Measurements from ENCODE around the gene MRPL32.

Gene MRPL32

GRCh38 chr7:42925630-42926029, 6.5 kb upstream of the MRPL32 start:
- in situ Hi-C loops (cut with HindIII; ENCODE audit: low sequenced_read_pairs) = no loop called here

DNA sequence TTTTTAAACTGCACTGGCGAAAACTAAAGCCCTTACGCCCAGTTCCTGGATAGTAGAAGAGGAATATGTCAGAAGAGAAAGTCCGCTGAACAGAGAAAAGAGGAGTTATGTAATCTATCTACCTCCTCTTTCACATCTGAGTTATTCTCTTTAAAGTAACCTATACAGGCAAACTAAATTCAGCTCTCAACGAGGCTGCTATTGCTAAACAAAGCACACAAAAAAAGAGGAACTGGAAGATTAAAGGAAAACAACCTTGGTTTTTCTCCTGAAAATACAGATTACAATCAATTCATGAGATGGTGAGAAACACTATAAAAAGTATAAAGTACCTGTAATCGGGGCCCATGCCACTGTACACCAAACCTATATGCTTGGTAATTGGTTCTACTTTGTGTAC, 6.0 kb upstream of the MRPL32 start:
- in situ Hi-C loops (cut with HindIII; ENCODE audit: low sequenced_read_pairs) = no loop called here

- in situ Hi-C loops (cut with HindIII; ENCODE audit: low sequenced_read_pairs) = no loop called here
Measured at GRCh38 chr7:42928754-42929153, 3.4 kb upstream of the MRPL32 start.

DNA sequence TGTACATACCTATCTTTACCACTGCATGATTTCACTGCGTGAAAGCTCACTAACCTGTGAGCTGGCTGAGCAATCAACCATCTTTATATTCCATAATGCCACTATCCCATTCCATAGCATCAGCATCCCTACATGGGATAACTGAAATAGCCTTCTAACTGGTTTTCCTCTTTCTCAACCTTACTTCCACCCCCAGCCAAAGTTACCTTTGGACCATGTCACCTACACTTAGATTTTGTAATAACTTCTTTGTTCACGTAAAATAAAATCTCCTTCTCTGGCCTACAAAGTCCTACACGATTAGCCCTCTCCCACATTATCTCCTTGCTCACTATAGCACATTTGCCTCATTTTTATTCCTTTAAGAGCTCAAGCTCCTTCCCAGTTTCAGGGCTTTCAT, 2.7 kb upstream of the MRPL32 start:
- in situ Hi-C loops (cut with HindIII; ENCODE audit: low sequenced_read_pairs) = no loop called here

DNA sequence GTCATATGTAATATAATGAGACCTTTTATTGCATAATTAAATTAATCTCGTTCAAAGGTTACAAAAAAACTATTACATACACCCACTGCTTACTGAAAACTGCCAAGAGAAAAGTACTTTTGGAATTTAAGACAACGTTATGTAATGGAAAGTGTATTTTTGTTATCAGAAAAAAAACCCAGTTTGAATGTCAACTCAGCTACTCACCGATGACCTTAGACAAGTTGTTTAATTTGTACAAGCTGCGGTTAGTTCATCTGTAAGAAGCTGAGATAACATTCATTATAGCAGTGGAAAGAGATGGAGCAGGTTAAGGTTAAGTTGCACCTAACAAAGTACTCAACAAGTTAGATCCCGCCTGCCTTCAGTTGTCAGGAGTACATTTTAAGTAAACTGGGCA, 1.3 kb upstream of the MRPL32 start:
- in situ Hi-C loops (cut with HindIII; ENCODE audit: low sequenced_read_pairs) = no loop called here

DNA sequence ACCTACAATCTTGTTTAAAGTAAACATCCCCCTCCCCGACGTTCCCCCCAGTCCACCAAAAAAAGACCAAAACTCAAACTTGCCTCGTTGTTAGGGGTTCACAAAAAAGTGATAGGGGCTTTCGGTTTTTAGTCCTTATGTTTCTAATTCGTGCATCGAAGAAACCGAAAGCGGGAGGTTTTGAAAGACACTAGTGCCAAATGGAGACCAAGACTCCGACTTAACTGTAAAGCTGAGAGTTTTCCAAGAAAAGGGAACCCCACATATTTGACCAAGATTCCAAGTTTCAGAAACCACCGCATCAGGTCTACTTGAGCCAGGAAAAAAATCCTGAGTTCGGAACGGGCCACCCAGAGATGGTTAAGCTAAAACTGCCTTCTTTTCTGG, 736 bp upstream of the MRPL32 start:
- in situ Hi-C loops (cut with HindIII; ENCODE audit: low sequenced_read_pairs) = no loop called here

DNA sequence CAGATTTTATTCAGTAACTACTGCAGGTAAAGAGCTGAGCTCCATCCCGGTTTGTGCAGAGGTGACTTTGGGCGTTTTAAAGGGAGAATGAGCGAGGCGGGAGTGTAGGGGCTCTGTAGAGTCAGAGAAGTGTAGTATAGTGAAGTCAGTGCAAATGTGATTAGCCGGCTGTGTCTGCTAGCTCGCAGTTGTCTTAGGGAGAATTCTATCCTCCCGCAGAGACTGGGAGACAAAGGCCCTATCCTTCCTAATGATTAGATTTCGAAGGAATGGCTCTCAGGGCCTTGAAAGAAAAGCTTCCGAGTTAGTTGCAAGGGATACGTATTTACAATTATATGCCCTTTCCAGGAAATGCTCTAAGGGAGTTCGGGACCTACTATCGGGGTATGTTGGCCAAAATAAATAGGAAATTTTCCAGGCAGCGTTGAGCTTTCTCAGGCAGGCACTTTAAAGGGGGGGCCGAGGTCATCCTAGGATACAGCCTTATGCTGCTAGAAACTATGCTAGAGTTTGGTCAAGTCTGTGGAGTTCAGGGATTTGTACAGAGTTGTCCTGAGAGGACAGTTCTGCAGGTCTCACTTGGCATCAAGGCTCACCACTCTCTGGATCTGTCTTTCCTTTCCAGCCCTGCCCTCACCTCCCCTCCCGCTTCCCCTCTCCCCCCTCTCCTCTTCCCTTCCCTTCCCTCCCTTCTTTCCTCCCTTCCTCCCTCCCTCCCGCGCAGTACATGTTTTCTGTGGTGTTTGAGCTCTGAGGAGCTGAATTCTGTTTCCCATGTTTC, 825 bp downstream of the MRPL32 start:
- in situ Hi-C loops (cut with HindIII; ENCODE audit: low sequenced_read_pairs) = no loop called here

DNA sequence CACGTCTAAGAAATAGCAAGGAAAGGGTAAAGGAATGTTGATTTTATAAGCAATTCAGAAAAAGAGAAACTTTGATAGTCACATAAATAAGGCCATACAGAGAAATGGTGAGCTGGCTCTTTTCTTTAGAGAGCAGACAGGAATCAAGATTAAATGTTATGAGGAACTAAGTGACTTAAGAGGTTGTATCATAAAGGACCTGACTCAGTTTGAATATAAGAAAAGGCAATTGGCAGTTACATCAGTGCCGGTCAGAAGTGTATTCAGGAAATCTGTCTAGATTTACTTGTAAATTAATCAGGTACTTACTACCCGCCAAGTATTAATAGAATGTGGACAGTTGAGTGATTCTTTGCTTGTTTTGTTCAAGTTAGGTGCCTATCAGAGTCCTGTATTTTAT, 2.1 kb downstream of the MRPL32 start:
- in situ Hi-C loops (cut with HindIII; ENCODE audit: low sequenced_read_pairs) = no loop called here

GRCh38 chr7:42935861-42936260, 3.7 kb downstream of the MRPL32 start:
- in situ Hi-C loops (cut with HindIII; ENCODE audit: low sequenced_read_pairs) = no loop called here

DNA sequence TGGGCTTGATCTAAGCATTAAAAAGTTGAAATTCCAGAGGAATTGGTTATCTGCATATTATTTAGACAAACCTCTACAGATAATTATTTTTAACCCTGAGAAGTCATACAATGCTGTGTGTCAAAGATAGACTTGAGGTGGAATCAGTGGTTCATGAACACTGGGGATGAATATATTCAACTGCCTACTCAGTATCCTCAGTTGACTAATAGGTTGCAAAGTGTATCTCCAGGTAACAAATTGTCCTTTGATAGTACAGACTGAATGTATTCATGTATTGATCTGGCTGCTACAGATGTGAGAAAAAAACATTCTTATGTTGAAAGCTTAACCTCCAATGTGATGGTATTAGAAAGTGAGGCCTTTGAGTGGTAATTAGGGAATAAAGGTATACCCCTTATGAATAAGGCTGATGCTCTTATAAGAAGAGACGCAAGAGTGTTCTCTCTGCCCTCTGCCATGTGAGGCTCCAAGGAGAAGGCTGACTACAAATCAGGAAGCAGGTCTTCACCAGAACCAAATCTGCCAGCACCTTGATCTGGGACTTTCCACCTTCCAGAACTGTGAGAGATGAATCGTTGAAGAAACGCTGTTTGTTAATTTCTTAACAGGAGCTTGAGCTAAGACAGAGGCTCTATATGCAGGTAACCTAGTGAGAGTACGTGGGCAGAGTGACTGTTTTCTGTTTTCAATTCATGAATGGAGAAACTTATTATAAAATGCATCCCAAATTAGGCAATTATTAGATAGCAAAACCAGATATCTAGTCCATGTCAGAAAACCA, 7.5 kb downstream of the MRPL32 start:
- in situ Hi-C loops (cut with HindIII; ENCODE audit: low sequenced_read_pairs) = no loop called here

DNA sequence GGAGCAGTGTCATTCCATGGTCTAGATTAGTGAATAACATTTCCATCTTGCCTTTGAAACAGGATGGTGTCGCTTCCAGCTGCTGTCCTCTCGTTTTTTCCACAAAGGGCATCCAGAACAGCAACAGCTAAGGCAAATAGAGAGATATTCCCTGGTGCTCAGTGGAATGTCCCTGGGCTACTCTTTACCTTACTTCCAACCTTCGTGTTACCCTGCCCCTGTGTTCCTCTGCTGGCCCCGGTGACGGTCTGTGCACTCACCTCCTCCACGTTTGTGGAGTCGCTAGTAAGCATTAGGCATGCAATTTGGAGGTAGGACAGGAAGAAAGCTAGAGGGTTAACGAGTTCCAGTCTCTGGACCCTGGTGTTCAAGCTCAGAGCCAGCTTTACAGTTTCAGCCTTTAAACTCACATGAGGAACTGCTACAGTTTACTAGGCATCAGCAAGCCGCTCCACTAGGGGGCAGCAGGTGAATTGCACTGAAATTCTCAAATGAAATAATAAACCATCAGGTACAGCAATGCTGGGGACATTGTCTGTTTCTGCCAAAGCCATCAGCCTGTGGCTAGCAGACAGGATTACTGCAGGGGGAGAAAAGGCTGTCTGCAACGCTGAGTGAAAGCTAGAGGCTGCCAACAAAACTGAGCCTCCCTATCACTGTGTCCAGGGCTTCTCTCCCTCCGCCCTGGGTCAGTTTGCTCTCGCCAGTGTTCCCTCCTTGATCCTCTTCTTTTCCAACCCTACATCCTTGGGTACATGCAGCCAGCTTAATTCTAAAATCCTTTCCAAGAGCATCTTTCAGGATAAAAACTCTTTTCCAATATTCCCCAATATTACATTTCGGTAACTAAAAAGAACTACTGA, 9.0 kb downstream of the MRPL32 start:
- in situ Hi-C loops (cut with HindIII; ENCODE audit: low sequenced_read_pairs) = no loop called here

DNA sequence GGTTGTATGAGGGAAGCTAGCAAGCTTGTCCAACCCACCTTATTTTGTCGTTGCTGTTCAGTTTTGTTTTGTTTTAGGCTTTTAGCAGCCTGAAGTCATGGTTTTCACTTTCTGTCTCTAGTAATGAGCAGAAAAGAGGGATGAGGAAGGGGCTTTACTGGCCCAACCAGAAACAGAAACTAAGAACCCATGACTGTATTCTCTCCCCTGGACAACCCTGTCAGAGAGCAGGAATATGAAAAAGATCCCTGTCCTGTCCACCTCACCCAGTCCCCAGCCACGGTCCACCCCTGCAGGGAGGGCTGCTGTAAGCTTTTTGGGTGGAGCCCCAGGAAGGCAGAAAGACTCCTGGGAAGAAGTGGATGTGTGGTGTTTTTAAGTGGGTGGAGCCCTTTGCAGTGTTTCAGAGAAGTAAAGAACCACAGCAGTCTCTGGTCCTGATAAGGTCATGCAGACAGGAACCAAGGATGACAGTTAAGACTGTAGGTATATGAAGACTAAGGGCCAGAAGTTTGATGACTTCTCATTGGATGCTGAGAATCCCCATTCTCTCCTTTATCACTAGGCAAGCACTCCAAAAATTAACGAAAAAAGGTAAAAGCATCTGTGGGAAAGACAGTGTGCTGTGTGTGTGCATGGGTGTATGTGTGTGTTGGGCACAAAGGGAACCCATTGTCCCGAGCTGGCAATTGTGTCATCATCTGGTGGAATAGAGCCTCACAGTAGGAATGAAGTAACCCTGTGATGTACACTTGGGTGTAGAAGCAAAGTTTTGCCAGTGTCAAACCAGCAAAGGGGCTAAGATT, 13.8 kb downstream of the MRPL32 start:
- in situ Hi-C loops (cut with HindIII; ENCODE audit: low sequenced_read_pairs) = no loop called here

DNA sequence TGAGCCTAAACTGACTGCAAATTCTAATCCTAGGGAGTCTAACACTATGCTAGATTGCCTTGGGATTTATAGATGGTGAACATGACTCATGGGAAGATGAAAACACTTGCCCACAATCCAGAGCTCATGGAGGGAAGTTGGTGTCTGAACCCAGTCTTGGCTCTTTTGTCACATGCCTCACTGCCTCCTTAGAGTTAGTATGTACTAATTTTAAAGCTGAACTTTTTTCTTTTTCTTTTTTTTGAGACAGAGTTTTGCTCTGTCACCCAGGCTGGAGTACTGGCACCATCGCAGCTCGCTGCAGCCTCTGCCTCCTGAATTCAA, 14.4 kb downstream of the MRPL32 start:
- in situ Hi-C loops (cut with HindIII; ENCODE audit: low sequenced_read_pairs) = no loop called here

DNA sequence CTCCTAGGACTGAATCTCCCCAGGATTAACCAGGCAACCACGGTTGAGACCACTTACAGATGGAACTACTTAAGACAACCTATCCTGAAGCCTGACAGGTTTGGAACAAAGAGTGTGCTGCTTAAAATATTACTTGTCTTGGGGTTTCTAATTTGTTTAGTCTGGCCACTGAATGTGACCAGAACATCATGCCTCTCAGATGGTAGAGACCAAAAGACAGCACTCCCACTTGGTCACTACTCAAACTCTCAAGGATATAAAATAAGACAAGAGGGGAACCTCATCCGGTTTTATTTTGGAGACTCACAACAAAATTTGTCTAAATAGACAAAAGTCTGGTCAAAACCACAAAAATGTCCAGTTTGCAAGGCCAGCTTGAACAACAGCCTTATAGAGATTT, 15.3 kb downstream of the MRPL32 start:
- in situ Hi-C loops (cut with HindIII; ENCODE audit: low sequenced_read_pairs) = no loop called here

DNA sequence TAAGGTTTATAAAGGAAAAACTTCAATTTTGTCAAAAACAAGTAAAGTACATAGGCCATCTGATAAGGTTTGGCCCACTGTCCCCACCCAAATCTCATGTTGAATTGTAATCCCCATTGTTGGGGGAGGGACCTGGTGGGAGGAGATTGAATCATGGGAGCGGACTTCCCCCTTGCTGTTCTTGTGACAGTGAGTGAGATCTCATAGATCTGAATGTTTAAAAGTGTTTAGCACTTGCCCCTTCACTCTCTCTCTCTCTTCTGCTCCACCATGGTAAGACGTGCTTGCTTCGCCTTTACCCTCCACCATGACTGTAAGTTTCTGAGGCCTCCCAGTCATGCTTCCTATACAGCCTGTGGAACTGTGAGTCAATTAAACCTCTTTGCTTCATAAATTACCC, 18.2 kb downstream of the MRPL32 start:
- in situ Hi-C loops (cut with HindIII; ENCODE audit: low sequenced_read_pairs) = no loop called here

DNA sequence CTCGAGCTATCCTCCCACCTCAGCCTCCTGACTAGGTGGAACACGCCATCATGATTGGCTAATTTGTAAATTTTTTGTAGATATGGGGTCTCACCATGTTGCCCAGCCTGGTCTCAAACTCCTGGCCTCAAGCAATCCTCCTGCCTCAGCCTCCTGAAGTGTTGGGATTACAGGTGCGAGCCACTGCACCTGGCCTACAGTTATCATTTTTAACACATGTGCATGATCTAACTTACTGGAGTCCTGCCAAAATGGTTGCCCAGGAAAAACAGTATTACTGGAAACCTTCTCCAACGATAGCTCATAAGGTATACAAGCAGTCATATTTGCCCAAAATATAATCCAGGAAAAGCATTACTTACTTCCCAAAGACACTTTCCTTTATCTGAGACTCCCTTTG, 20.2 kb downstream of the MRPL32 start:
- in situ Hi-C loops (cut with HindIII; ENCODE audit: low sequenced_read_pairs) = no loop called here

DNA sequence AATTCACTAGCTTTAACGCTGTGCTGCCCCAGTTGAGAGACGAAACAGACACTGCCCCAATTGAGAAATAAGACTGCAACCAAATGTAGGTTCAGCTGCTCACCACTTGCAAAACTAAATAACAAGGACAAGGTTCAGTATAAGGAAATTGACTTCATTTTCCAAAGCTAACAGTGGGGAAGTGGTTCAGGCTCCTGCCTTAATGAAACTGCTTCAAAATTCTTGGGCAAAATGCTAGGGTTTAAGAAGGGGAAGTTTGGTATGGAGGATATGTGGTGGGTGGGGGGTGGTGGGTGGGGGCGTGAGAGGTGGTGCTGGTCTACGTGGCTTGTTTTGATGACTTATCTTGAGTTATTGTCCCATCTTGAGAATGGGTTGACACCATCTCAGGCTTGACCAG, 21.8 kb downstream of the MRPL32 start:
- in situ Hi-C loops (cut with HindIII; ENCODE audit: low sequenced_read_pairs) = no loop called here

DNA sequence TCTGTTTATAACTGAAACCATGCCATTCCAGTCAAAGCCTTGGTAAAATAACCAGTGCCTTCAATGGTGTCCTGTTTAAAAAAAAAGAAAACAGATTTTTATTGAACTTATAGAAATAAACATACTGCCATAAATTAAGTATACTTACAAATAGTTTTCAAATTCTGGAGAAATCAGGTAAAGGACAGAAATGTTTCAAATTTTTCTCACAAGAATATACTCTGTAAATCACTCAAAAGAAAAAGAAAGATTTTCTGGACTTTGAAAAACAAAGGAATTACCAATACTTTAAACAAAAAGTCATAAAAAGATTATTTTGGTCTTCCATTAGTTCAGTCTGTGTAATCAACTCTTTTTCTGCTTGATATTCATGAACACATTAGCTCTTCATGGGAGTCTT, 23.9 kb downstream of the MRPL32 start:
- in situ Hi-C loops (cut with HindIII; ENCODE audit: low sequenced_read_pairs) = no loop called here

GRCh38 chr7:42959549-42959948, 27.4 kb downstream of the MRPL32 start:
- in situ Hi-C loops (cut with HindIII; ENCODE audit: low sequenced_read_pairs) = no loop called here

DNA sequence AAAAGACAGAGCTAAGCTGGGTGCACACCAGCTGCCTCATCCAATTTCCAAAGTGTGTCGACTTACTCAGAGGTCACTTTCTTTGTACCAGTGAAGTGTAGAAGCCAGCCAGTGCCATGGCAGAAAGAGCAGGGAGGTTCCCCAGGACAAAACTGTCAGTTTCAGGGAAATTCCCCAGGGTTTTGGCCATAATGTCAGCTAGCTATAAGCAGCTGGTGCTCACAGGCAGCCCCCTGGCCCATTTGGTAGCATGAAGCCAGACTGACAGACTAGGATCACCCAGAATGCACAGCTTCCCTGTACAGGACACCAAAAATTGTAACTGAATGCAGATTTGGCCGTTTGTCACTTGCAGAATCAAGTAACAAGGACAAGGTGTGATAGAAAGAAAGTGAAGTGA, 28.6 kb downstream of the MRPL32 start:
- in situ Hi-C loops (cut with HindIII; ENCODE audit: low sequenced_read_pairs) = no loop called here

DNA sequence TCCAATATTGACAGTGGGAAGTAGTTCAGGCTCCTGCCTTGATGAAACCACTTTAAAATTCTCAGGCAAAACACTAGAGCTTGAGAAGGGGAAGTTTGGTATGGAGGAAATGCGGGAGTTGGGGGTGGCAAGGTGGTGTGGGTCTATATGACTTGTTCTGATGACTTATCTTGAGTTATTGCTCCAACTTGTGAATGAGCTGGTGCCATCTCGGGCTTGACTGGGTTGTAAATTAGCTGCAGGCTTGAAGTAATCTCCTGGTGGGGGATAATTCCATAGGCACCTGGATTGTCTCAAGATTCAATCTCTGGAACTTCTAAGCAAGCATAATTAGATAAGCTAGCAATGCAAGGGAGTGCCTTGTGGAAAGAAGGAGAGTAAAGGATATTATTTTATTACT, 29.0 kb downstream of the MRPL32 start:
- in situ Hi-C loops (cut with HindIII; ENCODE audit: low sequenced_read_pairs) = no loop called here

All from endothelial cell of hepatic sinusoid (primary cell).